ENCODE measurements around the gene CYB5D1.
A peak's percentile ranks its signal among the peaks of the same experiment; 100 is the strongest.

Gene CYB5D1

DNA sequence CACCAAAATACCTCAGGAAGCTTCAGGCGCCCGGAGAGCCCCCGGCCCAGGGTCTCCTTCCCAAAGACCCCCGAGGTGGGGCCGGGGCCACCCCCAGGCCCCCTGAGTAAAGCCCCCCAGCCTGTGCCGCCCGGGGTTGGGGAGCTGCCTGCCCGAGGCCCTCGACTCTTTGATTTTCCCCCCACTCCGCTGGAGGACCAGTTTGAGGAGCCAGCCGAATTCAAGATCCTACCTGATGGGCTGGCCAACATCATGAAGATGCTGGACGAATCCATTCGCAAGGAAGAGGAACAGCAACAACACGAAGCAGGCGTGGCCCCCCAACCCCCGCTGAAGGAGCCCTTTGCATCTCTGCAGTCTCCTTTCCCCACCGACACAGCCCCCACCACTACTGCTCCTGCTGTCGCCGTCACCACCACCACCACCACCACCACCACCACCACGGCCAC is 9.6 kb upstream of the CYB5D1 start:
- Histone ChIP-seq H3K9ac (ENCODE audit: low read length) (no peak overlapping the region), H3K36me3 (ENCODE audit: control insufficient read depth, low read depth, low read length) (no peaks in the 10 kb centered on the region), H3K4me3 (ENCODE audit: low read length) (no peak overlapping the region)

GRCh38 chr17:7848739-7849129 is 9.1 kb upstream of the CYB5D1 start:
- H3K9me3 ChIP-seq (ENCODE audit: control insufficient read depth, low read depth, low read length) = no peaks in the 10 kb centered on the region

More for the DNA sequence above, 9.6 kb upstream of the CYB5D1 start:
- no peaks in the 10 kb centered on the region for H3K9me3 ChIP-seq (ENCODE audit: control insufficient read depth, low read depth, low read length)
- peaks cover 33% of the 10 kb centered on the region for H3K27me3 ChIP-seq (ENCODE audit: control insufficient read depth, insufficient read depth, low read length)
- no peak overlapping the region for H3K27ac ChIP-seq (ENCODE audit: low read length)
- H3K4me1 ChIP-seq (ENCODE audit: control insufficient read depth, low read depth, low read length) = peaks cover 3% of the 10 kb centered on the region

DNA sequence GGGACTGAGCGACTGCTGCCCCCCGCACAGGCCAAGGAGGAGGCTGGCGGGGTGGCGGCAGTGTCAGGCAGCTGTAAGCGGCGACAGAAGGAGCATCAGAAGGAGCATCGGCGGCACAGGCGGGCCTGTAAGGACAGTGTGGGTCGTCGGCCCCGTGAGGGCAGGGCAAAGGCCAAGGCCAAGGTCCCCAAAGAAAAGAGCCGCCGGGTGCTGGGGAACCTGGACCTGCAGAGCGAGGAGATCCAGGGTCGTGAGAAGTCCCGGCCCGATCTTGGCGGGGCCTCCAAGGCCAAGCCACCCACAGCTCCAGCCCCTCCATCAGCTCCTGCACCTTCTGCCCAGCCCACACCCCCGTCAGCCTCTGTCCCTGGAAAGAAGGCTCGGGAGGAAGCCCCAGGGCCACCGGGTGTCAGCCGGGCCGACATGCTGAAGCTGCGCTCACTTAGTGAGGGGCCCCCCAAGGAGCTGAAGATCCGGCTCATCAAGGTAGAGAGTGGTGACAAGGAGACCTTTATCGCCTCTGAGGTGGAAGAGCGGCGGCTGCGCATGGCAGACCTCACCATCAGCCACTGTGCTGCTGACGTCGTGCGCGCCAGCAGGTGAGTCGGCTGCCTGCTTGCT is 8.6 kb upstream of the CYB5D1 start:
- Histone ChIP-seq H3K36me3 (ENCODE audit: control insufficient read depth, low read depth, low read length) (no peaks in the 10 kb centered on the region), H3K4me1 (ENCODE audit: control insufficient read depth, low read depth, low read length) (peaks cover 3% of the 10 kb centered on the region), H3K9me3 (ENCODE audit: control insufficient read depth, low read depth, low read length) (no peaks in the 10 kb centered on the region), H3K27ac (ENCODE audit: low read length) (no peak overlapping the region), H3K27me3 (ENCODE audit: control insufficient read depth, insufficient read depth, low read length) (peaks cover 39% of the 10 kb centered on the region), H3K4me3 (ENCODE audit: low read length) (no peak overlapping the region), H3K9ac (ENCODE audit: low read length) (no peak overlapping the region)

More at GRCh38 chr17:7848739-7849129, 9.1 kb upstream of the CYB5D1 start:
- H3K36me3 ChIP-seq (ENCODE audit: control insufficient read depth, low read depth, low read length) = no peaks in the 10 kb centered on the region
- H3K4me1 ChIP-seq (ENCODE audit: control insufficient read depth, low read depth, low read length) = peaks cover 3% of the 10 kb centered on the region
- H3K4me3 ChIP-seq (ENCODE audit: low read length) = no peak overlapping the region
- no peak overlapping the region for H3K27ac ChIP-seq (ENCODE audit: low read length)
- H3K9ac ChIP-seq (ENCODE audit: low read length) = no peak overlapping the region
- H3K27me3 ChIP-seq (ENCODE audit: control insufficient read depth, insufficient read depth, low read length) = peaks cover 38% of the 10 kb centered on the region

GRCh38 chr17:7849751-7850504 is 7.9 kb upstream of the CYB5D1 start:
- H3K9me3 ChIP-seq (ENCODE audit: control insufficient read depth, low read depth, low read length) = no peaks in the 10 kb centered on the region
- H3K36me3 ChIP-seq (ENCODE audit: control insufficient read depth, low read depth, low read length) = no peaks in the 10 kb centered on the region
- H3K27me3 ChIP-seq (ENCODE audit: control insufficient read depth, insufficient read depth, low read length) = peaks cover 46% of the 10 kb centered on the region
- H3K4me1 ChIP-seq (ENCODE audit: control insufficient read depth, low read depth, low read length) = peaks cover 4% of the 10 kb centered on the region
- H3K4me3 ChIP-seq (ENCODE audit: low read length) = no peak overlapping the region
- no peak overlapping the region for H3K27ac ChIP-seq (ENCODE audit: low read length)
- no peak overlapping the region for H3K9ac ChIP-seq (ENCODE audit: low read length)

GRCh38 chr17:7850701-7851437 is 6.9 kb upstream of the CYB5D1 start:
- H3K4me3 ChIP-seq (ENCODE audit: low read length) = peak overlapping the region; percentile 66
- no peaks in the 10 kb centered on the region for H3K36me3 ChIP-seq (ENCODE audit: control insufficient read depth, low read depth, low read length)
- H3K9me3 ChIP-seq (ENCODE audit: control insufficient read depth, low read depth, low read length) = no peaks in the 10 kb centered on the region
- no peak overlapping the region for H3K9ac ChIP-seq (ENCODE audit: low read length)
- no peak overlapping the region for H3K27ac ChIP-seq (ENCODE audit: low read length)
- peaks cover 49% of the 10 kb centered on the region for H3K27me3 ChIP-seq (ENCODE audit: control insufficient read depth, insufficient read depth, low read length)
- peaks cover 12% of the 10 kb centered on the region for H3K4me1 ChIP-seq (ENCODE audit: control insufficient read depth, low read depth, low read length)

GRCh38 chr17:7851438-7852261 is 6.2 kb upstream of the CYB5D1 start:
- H3K27me3 ChIP-seq (ENCODE audit: control insufficient read depth, insufficient read depth, low read length) = peaks cover 56% of the 10 kb centered on the region
- H3K4me3 ChIP-seq (ENCODE audit: low read length) = peak overlapping the region; percentile 66
- H3K9ac ChIP-seq (ENCODE audit: low read length) = no peak overlapping the region
- H3K4me1 ChIP-seq (ENCODE audit: control insufficient read depth, low read depth, low read length) = peaks cover 19% of the 10 kb centered on the region
- H3K36me3 ChIP-seq (ENCODE audit: control insufficient read depth, low read depth, low read length) = no peaks in the 10 kb centered on the region
- no peaks in the 10 kb centered on the region for H3K9me3 ChIP-seq (ENCODE audit: control insufficient read depth, low read depth, low read length)
- H3K27ac ChIP-seq (ENCODE audit: low read length) = no peak overlapping the region

- Histone ChIP-seq H3K27me3 (ENCODE audit: control insufficient read depth, insufficient read depth, low read length) (peaks cover 58% of the 10 kb centered on the region), H3K9me3 (ENCODE audit: control insufficient read depth, low read depth, low read length) (no peaks in the 10 kb centered on the region), H3K4me1 (ENCODE audit: control insufficient read depth, low read depth, low read length) (peaks cover 20% of the 10 kb centered on the region), H3K27ac (ENCODE audit: low read length) (no peak overlapping the region), H3K9ac (ENCODE audit: low read length) (no peak overlapping the region), H3K36me3 (ENCODE audit: control insufficient read depth, low read depth, low read length) (no peaks in the 10 kb centered on the region), H3K4me3 (ENCODE audit: low read length) (no peak overlapping the region)
These were observed 5.5 kb upstream of the CYB5D1 start for GRCh38 chr17:7852262-7852670.

DNA sequence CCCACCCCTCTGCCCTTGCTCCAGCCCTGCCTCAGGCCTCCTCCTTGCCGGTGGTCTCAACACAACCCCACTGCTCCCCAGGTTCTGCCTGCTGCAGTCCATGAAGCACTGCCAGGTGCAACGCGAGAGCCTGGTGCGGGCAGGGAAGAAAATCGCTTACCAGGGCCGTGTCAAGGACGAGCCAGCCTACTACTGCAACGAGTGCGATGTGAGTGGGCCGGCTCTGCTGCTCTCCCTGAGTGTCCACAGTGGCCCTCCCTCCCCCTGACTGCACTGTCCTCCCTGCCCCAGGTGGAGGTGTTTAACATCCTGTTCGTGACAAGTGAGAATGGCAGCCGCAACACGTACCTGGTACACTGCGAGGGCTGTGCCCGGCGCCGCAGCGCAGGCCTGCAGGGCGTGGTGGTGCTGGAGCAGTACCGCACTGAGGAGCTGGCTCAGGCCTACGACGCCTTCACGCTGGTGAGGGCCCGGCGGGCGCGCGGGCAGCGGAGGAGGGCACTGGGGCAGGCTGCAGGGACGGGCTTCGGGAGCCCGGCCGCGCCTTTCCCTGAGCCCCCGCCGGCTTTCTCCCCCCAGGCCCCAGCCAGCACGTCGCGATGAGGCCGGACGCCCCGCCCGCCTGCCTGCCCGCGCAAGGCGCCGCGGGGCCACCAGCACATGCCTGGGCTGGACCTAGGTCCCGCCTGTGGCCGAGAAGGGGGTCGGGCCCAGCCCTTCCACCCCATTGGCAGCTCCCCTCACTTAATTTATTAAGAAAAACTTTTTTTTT is 4.7 kb upstream of the CYB5D1 start:
- Histone ChIP-seq H3K27me3 (ENCODE audit: control insufficient read depth, insufficient read depth, low read length) (peaks cover 58% of the 10 kb centered on the region), H3K9me3 (ENCODE audit: control insufficient read depth, low read depth, low read length) (no peaks in the 10 kb centered on the region), H3K4me3 (ENCODE audit: low read length) (no peak overlapping the region), H3K4me1 (ENCODE audit: control insufficient read depth, low read depth, low read length) (peaks cover 20% of the 10 kb centered on the region), H3K27ac (ENCODE audit: low read length) (no peak overlapping the region), H3K9ac (ENCODE audit: low read length) (no peak overlapping the region), H3K36me3 (ENCODE audit: control insufficient read depth, low read depth, low read length) (no peaks in the 10 kb centered on the region)

DNA sequence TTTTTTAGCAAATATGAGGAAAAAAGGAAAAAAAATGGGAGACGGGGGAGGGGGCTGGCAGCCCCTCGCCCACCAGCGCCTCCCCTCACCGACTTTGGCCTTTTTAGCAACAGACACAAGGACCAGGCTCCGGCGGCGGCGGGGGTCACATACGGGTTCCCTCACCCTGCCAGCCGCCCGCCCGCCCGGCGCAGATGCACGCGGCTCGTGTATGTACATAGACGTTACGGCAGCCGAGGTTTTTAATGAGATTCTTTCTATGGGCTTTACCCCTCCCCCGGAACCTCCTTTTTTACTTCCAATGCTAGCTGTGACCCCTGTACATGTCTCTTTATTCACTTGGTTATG is 4.1 kb upstream of the CYB5D1 start:
- Histone ChIP-seq H3K9me3 (ENCODE audit: control insufficient read depth, low read depth, low read length) (no peaks in the 10 kb centered on the region), H3K27ac (ENCODE audit: low read length) (no peak overlapping the region), H3K27me3 (ENCODE audit: control insufficient read depth, insufficient read depth, low read length) (peaks cover 58% of the 10 kb centered on the region), H3K36me3 (ENCODE audit: control insufficient read depth, low read depth, low read length) (no peaks in the 10 kb centered on the region), H3K4me1 (ENCODE audit: control insufficient read depth, low read depth, low read length) (peaks cover 22% of the 10 kb centered on the region), H3K9ac (ENCODE audit: low read length) (no peak overlapping the region), H3K4me3 (ENCODE audit: low read length) (peak overlapping the region; percentile 40)

- H3K4me3 ChIP-seq (ENCODE audit: low read length) = peak overlapping the region; percentile 80
- H3K27me3 ChIP-seq (ENCODE audit: control insufficient read depth, insufficient read depth, low read length) = peaks cover 58% of the 10 kb centered on the region
- H3K9ac ChIP-seq (ENCODE audit: low read length) = no peak overlapping the region
- H3K4me1 ChIP-seq (ENCODE audit: control insufficient read depth, low read depth, low read length) = peaks cover 26% of the 10 kb centered on the region
- H3K36me3 ChIP-seq (ENCODE audit: control insufficient read depth, low read depth, low read length) = no peaks in the 10 kb centered on the region
- no peaks in the 10 kb centered on the region for H3K9me3 ChIP-seq (ENCODE audit: control insufficient read depth, low read depth, low read length)
- H3K27ac ChIP-seq (ENCODE audit: low read length) = no peak overlapping the region
These were observed 3.6 kb upstream of the CYB5D1 start for GRCh38 chr17:7854078-7854777.
